OCI-LY1 (cell line): ENCODE results near the gene DELE1.

ENCODE experiments used
- CTCF ChIP-seq: fragments of 200-600 bp; sonication (generic), shearing (Covaris generic); IDR thresholded peaks from 2 replicates; pipeline ENCODE4 v1.5.1; 2017; ENCODE audit warnings: mild to moderate bottlenecking, antibody characterized with exemption, low read length, moderate library complexity, mixed read lengths
- EZH2 ChIP-seq: fragments of 200-600 bp; sonication (generic), shearing (Covaris generic); IDR thresholded peaks from 2 replicates; pipeline ENCODE4 v1.8.0; 2017; ENCODE audit warnings: borderline replicate concordance, mixed run types, mild to moderate bottlenecking, antibody characterized with exemption, low read length, moderate library complexity, mixed read lengths

GRCh38 chr5:141949511-141949910, 25.8 kb downstream of the DELE1 start:
- TF ChIP-seq CTCF (no peak), EZH2 (no peak)
